ENCODE results near the gene S100A6.

DNA sequence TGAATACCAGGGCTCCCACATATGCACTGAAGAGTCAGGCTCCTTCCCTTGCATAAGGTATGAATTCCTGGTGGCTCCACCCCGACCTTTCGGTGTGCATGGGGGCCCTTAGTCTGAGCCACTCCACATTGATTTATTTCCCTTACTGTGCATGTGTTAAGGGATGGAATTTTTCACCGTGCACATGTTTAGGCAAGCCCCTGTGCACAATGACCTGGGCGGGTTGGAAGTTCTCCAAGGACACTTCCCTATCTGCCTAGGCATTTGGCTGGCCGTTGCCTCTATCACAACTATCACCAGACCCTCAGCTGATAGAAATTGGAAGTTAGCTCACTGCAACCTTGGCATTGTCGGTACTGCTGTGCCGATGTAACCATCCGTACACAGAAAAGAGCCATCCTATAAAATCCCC lies 9.7 kb downstream of the S100A6 start:
- TF ChIP-seq, protein P1, sequence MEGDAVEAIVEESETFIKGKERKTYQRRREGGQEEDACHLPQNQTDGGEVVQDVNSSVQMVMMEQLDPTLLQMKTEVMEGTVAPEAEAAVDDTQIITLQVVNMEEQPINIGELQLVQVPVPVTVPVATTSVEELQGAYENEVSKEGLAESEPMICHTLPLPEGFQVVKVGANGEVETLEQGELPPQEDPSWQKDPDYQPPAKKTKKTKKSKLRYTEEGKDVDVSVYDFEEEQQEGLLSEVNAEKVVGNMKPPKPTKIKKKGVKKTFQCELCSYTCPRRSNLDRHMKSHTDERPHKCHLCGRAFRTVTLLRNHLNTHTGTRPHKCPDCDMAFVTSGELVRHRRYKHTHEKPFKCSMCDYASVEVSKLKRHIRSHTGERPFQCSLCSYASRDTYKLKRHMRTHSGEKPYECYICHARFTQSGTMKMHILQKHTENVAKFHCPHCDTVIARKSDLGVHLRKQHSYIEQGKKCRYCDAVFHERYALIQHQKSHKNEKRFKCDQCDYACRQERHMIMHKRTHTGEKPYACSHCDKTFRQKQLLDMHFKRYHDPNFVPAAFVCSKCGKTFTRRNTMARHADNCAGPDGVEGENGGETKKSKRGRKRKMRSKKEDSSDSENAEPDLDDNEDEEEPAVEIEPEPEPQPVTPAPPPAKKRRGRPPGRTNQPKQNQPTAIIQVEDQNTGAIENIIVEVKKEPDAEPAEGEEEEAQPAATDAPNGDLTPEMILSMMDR (conservative IDR thresholded peaks at IDR 0.05), result no peak
- no peak for TF ChIP-seq ZFX (IDR thresholded peaks at IDR 0.05)

Measured in C4-2B (cell line).